ENCODE data around the gene RFPL3.

GRCh38 chr22:32407936-32408335 lies 50.3 kb downstream of the RFPL3 start:
- TF ChIP-seq CTCF (IDR thresholded peaks at IDR 0.05) (no peak), POLR2A (IDR thresholded peaks at IDR 0.05) (no peak), EP300 (IDR thresholded peaks at IDR 0.05) (no peak)
